Measurements from ENCODE around the gene HDAC11.
"Not testable (repeated sequence)": the region's sequence is repeated elsewhere in the genome, so short reads cannot be mapped to it uniquely, and the experiment has no call there.

The HDAC11 gene

DNA sequence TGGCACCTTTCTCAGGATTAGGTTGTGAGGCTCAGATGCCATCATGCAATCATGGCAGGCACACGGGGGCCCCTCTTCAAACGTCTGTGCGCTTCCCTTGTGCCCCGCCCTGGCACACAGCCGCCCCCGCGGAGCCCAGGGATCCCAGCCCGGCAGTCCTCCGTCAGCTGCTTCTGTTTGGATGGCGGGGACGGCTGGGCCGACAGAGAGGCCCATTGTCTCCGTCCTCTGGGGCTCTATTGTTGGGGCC, 849 bp upstream of the HDAC11 start:
- Histone ChIP-seq H3K4me1 (ENCODE audit: insufficient read depth, low read length) (peaks cover 25% of the 10 kb centered on the region), H3K36me3 (ENCODE audit: insufficient read depth, low read length) (no peaks in the 10 kb centered on the region), H3K9me3 (ENCODE audit: control insufficient read depth, insufficient read depth, low read length) (no peaks in the 10 kb centered on the region), H3K9ac (ENCODE audit: low read depth, low read length) (peak overlapping the region; percentile 69)

DNA sequence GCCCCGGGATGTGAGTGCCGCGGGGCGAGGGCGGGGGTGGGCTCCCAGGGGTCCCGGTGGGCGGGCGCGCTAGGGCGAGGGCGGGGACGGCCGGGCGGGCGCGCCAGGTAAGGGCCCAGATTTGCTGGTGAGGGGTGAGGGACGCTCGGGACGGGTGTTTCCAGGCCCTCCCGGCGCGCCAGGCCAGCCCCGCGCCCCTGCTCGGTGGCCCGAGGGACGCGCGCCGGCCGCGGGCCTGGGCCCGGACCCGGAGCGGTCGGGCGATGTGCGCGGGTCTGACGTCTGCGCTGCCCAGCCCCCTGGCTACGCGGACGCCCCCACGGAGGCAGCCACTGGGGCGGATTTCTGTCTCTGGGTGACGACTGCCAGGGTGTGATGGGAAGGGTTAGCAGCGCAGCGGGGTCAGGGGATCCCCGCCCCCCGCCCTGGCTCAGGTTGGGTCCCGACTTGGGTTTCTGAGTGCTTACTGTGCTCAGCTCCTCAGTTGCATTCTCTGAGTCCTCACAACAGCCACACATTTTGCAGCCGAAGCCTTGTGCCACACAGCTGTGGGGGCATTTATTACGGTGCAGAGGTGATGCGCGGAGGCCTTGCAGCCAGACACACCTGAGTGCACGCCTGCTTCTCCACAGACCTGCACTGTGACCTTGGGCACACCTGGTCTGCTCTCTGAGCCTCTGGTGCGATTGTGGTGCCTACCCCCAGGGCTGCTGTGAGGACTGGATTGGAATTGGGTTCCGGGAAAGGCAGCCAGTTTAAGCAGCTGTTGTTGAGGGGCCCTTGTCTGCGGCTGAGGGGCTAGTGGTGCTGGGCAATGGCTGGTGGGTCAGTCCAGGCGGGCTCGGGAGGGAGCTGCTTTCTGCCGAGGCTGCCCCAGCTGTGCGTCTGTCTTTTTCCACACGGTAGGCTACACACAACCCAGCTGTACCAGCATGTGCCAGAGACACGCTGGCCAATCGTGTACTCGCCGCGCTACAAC, 523 bp downstream of the HDAC11 start:
- Histone ChIP-seq H3K36me3 (ENCODE audit: insufficient read depth, low read length) (no peaks in the 10 kb centered on the region), H3K4me1 (ENCODE audit: insufficient read depth, low read length) (peaks cover 25% of the 10 kb centered on the region), H3K9ac (ENCODE audit: low read depth, low read length) (peak overlapping the region; percentile 64), H3K9me3 (ENCODE audit: control insufficient read depth, insufficient read depth, low read length) (no peaks in the 10 kb centered on the region)

DNA sequence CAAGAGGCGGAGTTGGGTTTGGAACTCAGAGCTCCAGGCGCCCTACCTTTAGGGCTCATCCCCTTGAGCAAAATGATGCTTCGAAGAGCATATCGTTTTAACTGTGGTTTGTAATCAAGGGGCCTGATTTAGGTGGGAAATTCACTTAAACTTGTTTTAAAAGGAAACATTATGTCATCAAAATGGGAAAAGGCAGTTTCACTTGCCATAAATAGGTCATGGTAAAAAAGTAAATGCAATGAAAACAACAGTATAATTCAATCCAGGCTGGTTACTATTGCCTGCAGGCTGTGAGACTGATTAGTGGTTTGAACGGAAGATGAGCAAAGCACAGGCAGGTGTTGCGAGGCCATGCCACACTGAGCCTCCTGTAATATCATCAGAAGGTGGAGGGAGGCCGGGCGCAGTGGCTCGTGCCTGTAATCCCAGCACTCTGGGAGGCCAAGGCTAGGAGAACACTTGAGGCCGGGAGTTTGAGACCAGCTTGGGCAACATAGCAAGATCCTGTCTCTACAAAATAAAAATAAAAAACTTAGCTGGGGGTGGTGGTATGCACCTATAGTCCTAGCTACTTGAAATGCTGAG, 2.1 kb downstream of the HDAC11 start:
- Histone ChIP-seq H3K9me3 (ENCODE audit: control insufficient read depth, insufficient read depth, low read length) (no peaks in the 10 kb centered on the region), H3K36me3 (ENCODE audit: insufficient read depth, low read length) (no peaks in the 10 kb centered on the region), H3K4me1 (ENCODE audit: insufficient read depth, low read length) (peaks cover 22% of the 10 kb centered on the region), H3K9ac (ENCODE audit: low read depth, low read length) (no peak overlapping the region)

DNA sequence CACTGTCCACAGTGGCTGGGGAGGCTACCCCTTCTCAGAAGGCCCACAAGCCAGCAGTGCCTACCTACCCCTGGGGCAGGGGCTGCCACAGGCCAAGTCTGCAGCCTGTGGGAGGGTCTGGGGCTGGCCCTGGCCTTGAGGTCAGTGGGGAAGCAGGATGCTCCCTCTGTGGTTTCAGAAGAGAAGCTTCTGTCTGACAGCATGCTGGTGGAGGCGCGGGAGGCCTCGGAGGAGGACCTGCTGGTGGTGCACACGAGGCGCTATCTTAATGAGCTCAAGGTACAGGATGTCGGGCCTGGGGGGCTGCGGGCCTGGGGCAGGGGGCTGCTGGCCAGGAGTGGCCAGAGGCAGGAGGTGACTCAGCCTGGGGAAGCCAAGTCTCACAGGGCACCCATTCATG, 3.2 kb downstream of the HDAC11 start:
- H3K36me3 ChIP-seq (ENCODE audit: insufficient read depth, low read length): no peaks in the 10 kb centered on the region
- H3K9ac ChIP-seq (ENCODE audit: low read depth, low read length): no peak overlapping the region
- no peaks in the 10 kb centered on the region for H3K9me3 ChIP-seq (ENCODE audit: control insufficient read depth, insufficient read depth, low read length)
- peaks cover 15% of the 10 kb centered on the region; the same call in 1 of the 2 replicates for H3K4me1 ChIP-seq (ENCODE audit: insufficient read depth, low read length)

DNA sequence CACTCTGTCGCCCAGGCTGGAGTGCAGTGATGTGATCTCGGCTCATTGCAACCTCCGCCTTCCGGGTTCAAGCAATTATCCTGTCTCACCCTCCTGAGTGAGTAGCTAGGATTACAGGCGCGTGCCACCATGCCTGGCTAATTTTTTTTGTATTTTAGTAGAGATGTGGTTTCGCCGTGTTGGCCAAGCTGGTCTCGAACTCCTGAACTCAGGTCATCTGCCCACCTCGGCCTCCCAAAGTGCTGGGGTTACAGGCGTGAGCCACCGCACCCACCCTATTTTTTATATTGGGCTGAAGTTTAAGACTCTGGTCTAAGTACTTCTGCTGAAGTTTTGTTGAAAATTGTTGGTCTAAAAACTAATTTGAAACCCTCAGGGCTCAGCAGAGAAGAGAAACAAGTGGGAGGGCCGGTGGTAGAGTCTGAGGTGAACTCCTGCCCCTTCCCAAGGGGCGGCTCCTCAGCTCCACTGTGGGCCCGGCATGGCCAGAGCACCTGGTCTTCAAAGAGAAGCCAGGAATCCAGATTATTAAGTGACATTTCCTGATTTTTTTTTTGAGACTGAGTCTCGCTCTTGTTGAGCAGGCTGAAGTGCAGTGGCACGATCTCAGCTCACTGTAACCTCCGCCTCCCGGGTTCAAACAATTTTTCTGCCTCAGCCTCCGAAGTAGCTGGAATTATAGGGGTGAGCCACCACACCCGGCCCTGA, 4.0 kb downstream of the HDAC11 start:
- Histone ChIP-seq H3K9ac (ENCODE audit: low read depth, low read length) (no peak overlapping the region), H3K9me3 (ENCODE audit: control insufficient read depth, insufficient read depth, low read length) (no peaks in the 10 kb centered on the region), H3K4me1 (ENCODE audit: insufficient read depth, low read length) (peaks cover 10% of the 10 kb centered on the region; the same call in 1 of the 2 replicates)

DNA sequence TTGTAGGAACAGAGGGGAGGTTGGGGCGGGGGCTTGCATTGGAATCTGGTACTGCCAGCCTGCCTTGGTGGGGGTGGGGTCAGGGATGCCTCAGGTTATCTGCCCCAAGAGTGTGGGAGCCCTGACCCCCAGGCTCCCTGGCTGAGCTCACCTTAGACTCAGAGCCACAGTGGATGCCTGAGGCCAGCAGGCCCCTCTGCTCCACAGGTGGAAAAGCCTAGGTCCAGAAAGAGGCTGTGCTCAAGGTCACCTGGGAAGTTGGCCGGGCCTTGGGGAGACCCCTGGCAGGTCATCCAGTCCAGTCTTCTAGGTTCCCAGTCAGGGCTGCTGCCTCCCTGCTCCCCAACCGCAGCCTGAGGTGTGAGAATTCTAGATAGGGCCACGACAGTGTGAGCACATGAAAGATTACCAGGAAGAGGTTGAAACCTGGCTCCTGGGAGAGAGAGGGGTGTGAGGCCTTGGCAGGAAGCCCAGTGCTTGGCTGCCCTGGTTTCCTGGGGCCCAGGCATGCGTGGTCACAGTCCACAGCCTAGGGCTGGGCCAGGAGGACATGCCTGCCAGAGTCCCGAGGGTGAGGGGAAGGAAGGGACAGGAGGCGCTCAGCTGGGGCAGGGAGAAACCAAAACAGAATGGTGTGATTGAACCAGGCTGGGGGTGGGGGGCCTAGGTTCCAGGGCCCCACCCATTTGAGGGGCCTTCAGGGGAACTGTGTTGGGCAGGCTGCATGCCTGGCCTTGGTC, 4.9 kb downstream of the HDAC11 start:
- H3K9ac ChIP-seq (ENCODE audit: low read depth, low read length): no peak overlapping the region
- peaks cover 10% of the 10 kb centered on the region; the same call in 1 of the 2 replicates for H3K4me1 ChIP-seq (ENCODE audit: insufficient read depth, low read length)
- H3K9me3 ChIP-seq (ENCODE audit: control insufficient read depth, insufficient read depth, low read length): no peaks in the 10 kb centered on the region
- no peaks in the 10 kb centered on the region for H3K36me3 ChIP-seq (ENCODE audit: insufficient read depth, low read length)

More for the DNA sequence above, 4.0 kb downstream of the HDAC11 start:
- H3K36me3 ChIP-seq (ENCODE audit: insufficient read depth, low read length): no peaks in the 10 kb centered on the region

DNA sequence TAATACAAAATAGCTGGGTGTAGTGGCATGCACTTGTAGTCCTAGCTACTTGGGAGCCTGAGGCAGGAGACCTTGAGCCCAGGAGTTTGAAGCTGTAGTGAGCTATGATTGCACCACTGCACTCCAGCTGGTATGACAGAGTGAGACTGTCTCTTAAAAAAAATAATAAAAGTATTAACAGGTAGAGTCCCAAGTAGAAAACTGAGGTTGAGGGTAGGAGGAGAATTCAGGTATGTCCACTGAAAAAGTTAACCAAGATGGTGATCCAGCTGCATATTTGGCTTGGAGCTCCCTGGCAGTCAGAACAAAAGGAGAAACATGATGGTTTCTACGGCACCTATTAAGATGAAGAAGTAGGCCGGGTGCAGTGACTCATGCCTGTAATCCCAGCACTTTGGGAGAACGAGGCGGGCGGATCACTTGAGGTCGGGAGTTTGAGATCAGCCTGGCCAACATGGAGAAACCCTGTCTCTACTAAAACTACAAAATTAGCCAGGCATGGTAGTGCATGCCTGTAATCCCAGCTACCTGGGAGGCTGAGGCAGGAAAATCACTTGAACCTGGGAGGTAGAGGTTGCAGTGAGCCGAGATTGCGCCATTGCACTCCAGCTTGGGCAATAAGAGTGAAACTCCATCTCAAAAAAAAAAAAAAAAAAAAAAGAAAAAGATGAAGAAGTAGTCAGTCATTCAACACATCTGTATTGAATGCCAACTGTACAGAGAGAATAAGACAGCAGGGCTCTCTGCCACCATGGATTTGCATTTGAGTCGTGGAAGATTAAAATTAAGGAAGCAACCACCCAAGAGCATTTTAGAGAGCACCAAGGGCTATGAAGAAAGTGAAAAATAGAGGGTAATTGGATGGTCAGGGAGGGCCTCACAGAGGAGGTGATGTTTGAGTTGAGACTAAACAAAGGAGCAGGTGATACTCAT, 5.8 kb downstream of the HDAC11 start:
- not testable (repeated sequence) for H3K4me1 ChIP-seq (ENCODE audit: insufficient read depth, low read length); H3K36me3 ChIP-seq (ENCODE audit: insufficient read depth, low read length); H3K9ac ChIP-seq (ENCODE audit: low read depth, low read length); H3K9me3 ChIP-seq (ENCODE audit: control insufficient read depth, insufficient read depth, low read length)

DNA sequence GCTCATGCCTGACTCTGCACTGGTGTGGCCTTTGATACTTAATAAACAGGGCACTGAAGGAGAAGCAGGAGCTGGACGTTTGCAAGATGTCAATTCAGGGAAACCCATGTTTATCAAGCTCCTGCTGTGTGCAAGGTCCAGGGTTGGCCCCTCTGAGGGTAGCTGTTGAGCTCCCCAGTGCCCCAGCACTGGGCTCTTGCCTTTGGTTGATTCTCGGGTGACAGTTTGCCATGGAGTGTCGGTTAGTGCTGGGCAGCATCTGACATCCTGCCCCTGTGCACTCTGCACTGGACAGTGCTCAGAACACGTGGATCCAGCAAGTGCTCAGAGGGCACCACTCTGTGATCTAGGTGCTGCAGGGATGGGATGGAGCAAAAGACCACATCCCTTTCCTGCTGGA, 7.3 kb downstream of the HDAC11 start:
- Histone ChIP-seq H3K36me3 (ENCODE audit: insufficient read depth, low read length) (no peaks in the 10 kb centered on the region), H3K9ac (ENCODE audit: low read depth, low read length) (no peak overlapping the region), H3K9me3 (ENCODE audit: control insufficient read depth, insufficient read depth, low read length) (no peaks in the 10 kb centered on the region), H3K4me1 (ENCODE audit: insufficient read depth, low read length) (peaks cover 10% of the 10 kb centered on the region; the same call in 1 of the 2 replicates)

DNA sequence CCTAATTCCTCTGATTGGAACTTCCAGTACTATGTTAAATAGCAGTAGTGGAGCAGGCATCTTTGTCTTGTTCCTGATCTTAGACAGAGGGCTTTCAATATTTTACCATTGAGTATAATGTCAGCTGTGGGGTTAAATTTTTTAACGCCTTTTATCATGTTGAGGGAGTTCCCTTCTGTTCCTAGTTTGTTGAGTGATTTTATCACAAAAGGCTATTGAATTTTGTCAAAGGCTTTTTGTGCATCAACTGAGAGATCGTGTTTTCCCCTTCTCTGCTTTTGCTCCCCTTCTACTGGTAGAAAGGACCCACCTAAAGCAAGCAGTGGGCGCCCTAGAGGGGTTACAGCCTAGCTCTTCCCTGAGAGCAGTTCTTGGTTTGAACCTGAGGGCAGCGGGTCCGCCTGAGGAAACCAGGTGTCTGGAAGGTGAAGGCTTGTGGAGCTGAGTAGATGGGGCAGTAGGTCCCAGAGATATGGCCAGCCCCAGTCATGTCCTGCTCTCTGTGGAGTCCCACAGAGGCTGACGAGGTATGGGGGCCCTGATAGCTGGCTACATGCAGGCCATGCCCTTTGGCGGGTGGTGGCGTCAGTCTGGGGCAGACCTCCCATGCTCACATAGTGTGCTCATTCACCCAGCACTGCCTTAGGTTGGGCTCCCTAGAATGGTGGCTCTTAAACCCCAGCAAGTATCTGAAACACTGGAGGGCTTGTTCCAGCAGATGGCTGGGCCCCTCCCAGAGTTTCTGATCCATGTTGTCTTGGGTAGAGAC, 11.3 kb downstream of the HDAC11 start:
- Histone ChIP-seq H3K9ac (ENCODE audit: low read depth, low read length) (no peak overlapping the region), H3K36me3 (ENCODE audit: insufficient read depth, low read length) (no peaks in the 10 kb centered on the region), H3K4me1 (ENCODE audit: insufficient read depth, low read length) (peaks cover under 1% of the 10 kb centered on the region; the same call in 1 of the 2 replicates), H3K9me3 (ENCODE audit: control insufficient read depth, insufficient read depth, low read length) (no peaks in the 10 kb centered on the region)

DNA sequence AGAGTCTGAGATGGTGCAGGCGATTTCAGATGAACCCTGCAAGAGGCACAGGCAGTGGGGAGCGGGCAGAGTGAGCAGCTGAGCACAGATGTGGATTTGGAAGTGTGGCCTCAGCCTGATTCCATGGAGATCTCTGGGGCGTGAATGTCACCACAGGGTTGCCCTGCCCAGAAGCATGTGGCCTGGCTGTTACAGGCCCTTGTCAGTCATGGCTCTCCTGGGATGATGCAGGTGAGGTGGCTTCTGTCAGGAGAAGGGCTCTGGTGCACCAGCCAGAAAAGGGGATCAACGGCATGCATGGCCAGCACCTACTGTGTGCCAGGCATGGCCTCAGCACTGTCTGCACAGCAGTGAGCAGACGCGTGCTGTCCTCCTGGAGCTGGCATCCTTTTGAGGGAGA, 11.9 kb downstream of the HDAC11 start:
- Histone ChIP-seq H3K9me3 (ENCODE audit: control insufficient read depth, insufficient read depth, low read length) (no peaks in the 10 kb centered on the region), H3K4me1 (ENCODE audit: insufficient read depth, low read length) (peaks cover 6% of the 10 kb centered on the region; the same call in 1 of the 2 replicates), H3K36me3 (ENCODE audit: insufficient read depth, low read length) (no peaks in the 10 kb centered on the region), H3K9ac (ENCODE audit: low read depth, low read length) (no peak overlapping the region)

DNA sequence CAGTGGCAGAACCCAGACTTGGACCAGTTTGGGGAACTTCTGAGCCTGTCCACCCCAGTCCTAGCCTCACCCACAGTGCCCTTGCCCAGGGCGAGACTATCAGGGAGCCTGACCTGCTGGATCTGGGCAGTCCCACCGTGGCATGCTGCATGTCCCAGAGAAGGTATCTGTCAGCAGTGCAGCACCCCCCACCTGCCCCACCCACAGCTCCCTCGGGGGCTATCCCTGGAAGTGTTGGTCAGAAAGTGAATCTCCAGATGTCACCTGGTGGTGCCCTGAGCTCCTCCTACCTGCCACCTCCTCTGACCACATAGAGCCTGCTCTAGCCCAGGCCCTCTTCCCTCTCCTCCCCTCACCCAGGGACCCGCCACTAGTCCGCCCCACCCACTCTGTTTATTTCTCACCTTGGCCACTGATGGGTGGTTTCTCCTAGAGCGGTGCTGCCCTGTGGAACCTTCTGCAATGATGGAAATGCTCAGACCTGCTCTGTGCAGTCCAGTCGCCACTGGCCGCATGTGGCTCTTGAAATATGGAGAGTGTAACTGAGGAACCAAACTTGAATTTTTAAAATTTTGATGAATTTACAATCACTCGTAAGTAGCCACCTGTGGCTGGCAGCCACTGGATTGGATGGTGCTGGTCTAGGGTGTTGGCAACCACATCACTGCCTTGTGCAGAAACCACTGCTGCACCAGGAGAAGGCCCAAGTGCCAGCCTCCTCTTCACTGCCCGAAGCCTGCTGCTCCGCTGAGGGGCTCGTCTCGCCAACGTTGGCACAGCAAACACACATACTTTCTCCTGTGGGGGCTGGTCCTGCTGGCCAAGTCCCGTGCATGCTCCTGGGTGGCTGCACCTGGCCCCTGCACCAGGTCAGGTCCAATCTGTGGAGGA, 13.1 kb downstream of the HDAC11 start:
- Histone ChIP-seq H3K4me1 (ENCODE audit: insufficient read depth, low read length) (peaks cover 6% of the 10 kb centered on the region; the same call in 1 of the 2 replicates), H3K9me3 (ENCODE audit: control insufficient read depth, insufficient read depth, low read length) (no peaks in the 10 kb centered on the region), H3K9ac (ENCODE audit: low read depth, low read length) (no peak overlapping the region), H3K36me3 (ENCODE audit: insufficient read depth, low read length) (no peaks in the 10 kb centered on the region)

DNA sequence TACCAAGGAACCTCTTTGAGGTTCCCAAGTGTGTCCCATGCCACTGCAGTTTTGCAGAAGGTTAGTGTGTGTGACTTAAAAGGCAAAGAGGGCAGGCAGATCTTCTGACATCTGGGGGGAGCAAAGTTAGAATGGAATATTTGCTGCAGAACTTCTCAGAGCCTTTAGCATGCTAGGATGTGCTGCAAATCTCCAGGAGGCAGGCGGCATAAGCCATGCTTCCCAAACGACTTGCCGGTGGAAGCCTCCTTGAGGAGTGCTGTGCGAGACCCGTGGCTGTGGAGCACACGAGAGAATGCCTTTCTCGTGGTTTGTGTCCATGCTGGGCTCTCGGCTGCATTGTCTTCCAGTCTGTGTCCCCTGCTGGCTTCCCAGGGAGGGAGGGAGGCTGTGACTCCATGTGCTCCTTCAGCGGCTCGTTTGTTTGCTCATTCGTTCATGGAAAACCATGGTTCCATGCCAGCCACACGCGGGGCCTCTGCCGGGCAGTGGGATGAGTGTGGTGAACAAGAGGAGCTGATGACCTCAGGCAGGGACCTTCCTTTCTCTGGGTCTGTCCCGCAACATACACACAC, 13.8 kb downstream of the HDAC11 start:
- Histone ChIP-seq H3K4me1 (ENCODE audit: insufficient read depth, low read length) (peaks cover 6% of the 10 kb centered on the region; the same call in 1 of the 2 replicates), H3K9me3 (ENCODE audit: control insufficient read depth, insufficient read depth, low read length) (no peaks in the 10 kb centered on the region), H3K9ac (ENCODE audit: low read depth, low read length) (no peak overlapping the region), H3K36me3 (ENCODE audit: insufficient read depth, low read length) (no peaks in the 10 kb centered on the region)

All from ES-I3 (cell line).